Thymus (tissue), 11 donors: Measurements from ENCODE around the gene P4HTM. TPM values are rescaled to one million over a fixed set of nuclear protein-coding genes. Genes with fewer than 3 reads are reported as not detected.

ENCODE experiments used
- DNase-seq, 9 donors: peaks; one replicate each; pipeline ENCODE4 v3.0.0-alpha.2; 2013; ENCODE audit warnings: low spot score in 9 of 9, low read depth in 6 of 9, missing footprints in 1 of 9
- H3K27ac ChIP-seq, 2 donors: one replicate each; pipeline ENCODE4 v1.5.1; 2013; ENCODE audit warnings: control low read depth in 1 of 2, low read depth in 1 of 2, low read length in 1 of 2, mild to moderate bottlenecking in 1 of 2, moderate library complexity in 1 of 2
- H3K27me3 ChIP-seq, 2 donors: one replicate each; pipeline ENCODE4 v1.5.1; 2013; ENCODE audit warnings: low read length in 1 of 2; ENCODE audit not compliant: control insufficient read depth in 2 of 2, insufficient read depth in 1 of 2
- H3K36me3 ChIP-seq, 2 donors: one replicate each; pipeline ENCODE4 v1.5.1; 2013; ENCODE audit warnings: low read length in 1 of 2, mild to moderate bottlenecking in 1 of 2, moderate library complexity in 1 of 2; ENCODE audit not compliant: control insufficient read depth in 2 of 2, insufficient read depth in 2 of 2
- H3K4me1 ChIP-seq, 2 donors: one replicate each; pipeline ENCODE4 v1.5.1; 2013; ENCODE audit warnings: low read length in 2 of 2; ENCODE audit not compliant: control insufficient read depth in 2 of 2, insufficient read depth in 2 of 2
- H3K4me3 ChIP-seq, 2 donors: one replicate each; pipeline ENCODE4 v1.5.1; 2013; ENCODE audit warnings: low read length in 2 of 2, control low read depth in 1 of 2, mild to moderate bottlenecking in 1 of 2
- H3K9me3 ChIP-seq, 2 donors: one replicate each; pipeline ENCODE4 v1.5.1; 2013; ENCODE audit warnings: low read length in 1 of 2, mild to moderate bottlenecking in 1 of 2; ENCODE audit not compliant: control insufficient read depth in 2 of 2, insufficient read depth in 1 of 2
- WGBS: extraction: QIAGEN DNeasy Blood & Tissue Kit; methylation state at CpG from one replicate; pipeline ENCODE4 v1.1.7; 2013; 5-methylcytosine and 5-hydroxymethylcytosine counted together
- polyA plus RNA-seq: library from polyadenylated mRNA; stranded (reverse); fragments of 200-250 nt; gene quantifications from one replicate; pipeline ENCODE4 v1.2.3, GENCODE V29; 2013
- total RNA-seq: library from RNA; stranded (reverse); fragments of 120-200 nt; gene quantifications from one replicate; pipeline ENCODE4 v1.2.4, GENCODE V29; 2013
- donor health status: healthy.

P4HTM gene
- total and polyA plus RNA-seq, 2 donors = 15.9 to 27.1 TPM

DNA sequence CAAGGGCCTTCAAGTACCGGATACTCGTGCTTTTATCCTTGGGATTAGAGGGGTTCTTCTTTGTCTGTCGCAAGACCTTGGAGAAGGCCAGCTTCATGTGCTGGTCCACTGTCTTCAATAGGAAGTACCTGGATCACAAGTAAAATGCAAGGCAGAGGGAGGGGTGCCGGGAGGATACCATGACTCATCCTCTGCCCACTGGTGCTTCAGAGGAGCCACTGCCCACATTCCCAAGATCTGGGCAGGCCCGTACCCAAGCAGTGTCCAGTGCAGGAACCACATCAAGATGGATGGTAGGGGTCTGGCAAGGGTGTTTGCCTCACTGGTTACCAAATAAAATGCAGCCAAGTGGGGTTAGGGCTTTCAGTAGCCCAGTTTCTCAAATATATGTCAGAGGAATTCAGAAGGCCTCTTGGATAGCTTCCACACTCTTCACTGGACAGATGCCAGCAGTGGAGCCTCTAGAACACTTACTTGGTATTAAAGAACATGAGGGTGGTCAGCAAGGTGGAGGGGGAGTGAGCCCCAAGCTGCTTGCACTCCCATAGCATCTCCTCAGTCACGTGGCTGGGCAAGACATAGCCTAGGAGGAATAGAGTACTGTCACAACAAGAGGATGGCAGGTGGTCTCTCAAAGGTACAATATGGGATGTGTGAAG is 42.7 kb downstream of the P4HTM start:
- no peaks in the 10 kb centered on the region for H3K27me3 ChIP-seq
- 97% methylated on average over 6 of the region's 6 CpGs for WGBS
- H3K9me3 ChIP-seq = no peaks in the 10 kb centered on the region
- H3K36me3 ChIP-seq = peaks cover 42 to 76% of the 10 kb centered on the region in 2 donors
- no peak overlapping the region for H3K27ac ChIP-seq
- peaks cover 7 to 16% of the 10 kb centered on the region in 2 donors for H3K4me1 ChIP-seq
- DNase-seq = no peak
- H3K4me3 ChIP-seq = no peak overlapping the region

- Histone ChIP-seq H3K4me1 (peaks cover 0 to under 1% of the 10 kb centered on the region in 2 donors), H3K4me3 (no peak overlapping the region), H3K27ac (no peak overlapping the region), H3K36me3 (peaks cover 49 to 85% of the 10 kb centered on the region in 2 donors), H3K27me3 (no peaks in the 10 kb centered on the region), H3K9me3 (no peaks in the 10 kb centered on the region)
- WGBS = 98% methylated on average over 2 of the region's 2 CpGs
- DNase-seq = no peak
Observed at GRCh38 chr3:49034650-49035049, 44.6 kb downstream of the P4HTM start.

- H3K4me3 ChIP-seq = no peak overlapping the region
- no peaks in the 10 kb centered on the region for H3K27me3 ChIP-seq
- no peaks in the 10 kb centered on the region for H3K9me3 ChIP-seq
- 95% methylated on average over 3 of the region's 3 CpGs for WGBS
- no peak overlapping the region for H3K27ac ChIP-seq
- H3K36me3 ChIP-seq = peaks cover 52 to 85% of the 10 kb centered on the region in 2 donors
- H3K4me1 ChIP-seq = no peaks in the 10 kb centered on the region
- no peak for DNase-seq
Observed at GRCh38 chr3:49035281-49035680, 45.2 kb downstream of the P4HTM start.

GRCh38 chr3:49053543-49053942 is 63.5 kb downstream of the P4HTM start:
- H3K4me1 ChIP-seq = no peaks in the 10 kb centered on the region
- WGBS = 96% methylated on average over 1 of the region's 1 CpG
- H3K9me3 ChIP-seq = no peaks in the 10 kb centered on the region
- no peak overlapping the region for H3K27ac ChIP-seq
- peaks cover 56 to 70% of the 10 kb centered on the region in 2 donors for H3K36me3 ChIP-seq
- no peak for DNase-seq
- H3K27me3 ChIP-seq = no peaks in the 10 kb centered on the region
- H3K4me3 ChIP-seq = no peak overlapping the region

DNA sequence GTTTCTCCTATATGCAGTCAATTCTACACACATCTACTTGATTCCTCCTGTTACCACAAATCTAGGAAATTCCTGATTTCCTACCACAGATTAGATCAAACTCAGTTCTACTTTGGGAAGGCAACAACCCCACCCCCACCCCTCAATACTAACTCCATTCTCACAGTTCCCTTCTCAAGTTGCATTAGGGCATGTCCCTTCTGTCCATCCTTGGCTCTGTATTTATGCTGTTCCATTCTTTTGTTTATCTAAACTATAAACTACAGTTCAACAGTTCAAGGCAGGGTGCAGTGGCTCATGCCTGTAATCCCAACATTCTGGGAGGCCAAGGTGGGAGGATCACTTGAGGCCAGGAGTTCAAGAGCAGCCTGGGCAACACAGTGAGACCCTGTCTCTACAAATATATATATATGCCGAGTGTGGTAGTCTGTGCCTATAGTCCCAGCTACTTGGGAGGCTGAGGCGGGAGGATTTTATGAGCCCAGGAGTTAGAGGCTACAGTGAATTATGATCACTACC is 64.4 kb downstream of the P4HTM start:
- no peak for DNase-seq
- peaks cover 53 to 67% of the 10 kb centered on the region in 2 donors for H3K36me3 ChIP-seq
- no peaks in the 10 kb centered on the region for H3K9me3 ChIP-seq
- no peaks in the 10 kb centered on the region for H3K27me3 ChIP-seq
- no peak overlapping the region for H3K27ac ChIP-seq
- H3K4me3 ChIP-seq = no peak overlapping the region
- H3K4me1 ChIP-seq = no peaks in the 10 kb centered on the region
- WGBS = 97% methylated on average over 2 of the region's 2 CpGs

Other genes with a start within 250 kb of the P4HTM start
- gene PRKAR2A, start 142.4 kb upstream of the P4HTM start, total RNA-seq = 8.0 TPM
- 7.5 TPM for gene PRKAR2A, start 142.4 kb upstream of the P4HTM start, polyA plus RNA-seq
- gene SLC25A20, start 91.4 kb upstream of the P4HTM start, total RNA-seq = 26.3 TPM
- 32.3 TPM for gene SLC25A20, start 91.4 kb upstream of the P4HTM start, polyA plus RNA-seq
- gene ARIH2, start 71.4 kb upstream of the P4HTM start, total RNA-seq = 51.4 TPM
- gene ARIH2, start 71.4 kb upstream of the P4HTM start, polyA plus RNA-seq = 57.8 TPM
- gene WDR6, start 17.1 kb downstream of the P4HTM start, total RNA-seq = 53.9 TPM
- gene WDR6, start 17.1 kb downstream of the P4HTM start, polyA plus RNA-seq = 209 TPM
- 27.5 TPM for gene DALRD3, start 28.3 kb downstream of the P4HTM start, total RNA-seq
- 35.0 TPM for gene DALRD3, start 28.3 kb downstream of the P4HTM start, polyA plus RNA-seq
- gene NDUFAF3, start 31.9 kb downstream of the P4HTM start, total RNA-seq = 71.7 TPM
- 65.0 TPM for gene NDUFAF3, start 31.9 kb downstream of the P4HTM start, polyA plus RNA-seq
- gene IMPDH2, start 39.2 kb downstream of the P4HTM start, total RNA-seq = 208 TPM
- gene IMPDH2, start 39.2 kb downstream of the P4HTM start, polyA plus RNA-seq = 85.7 TPM
- gene QRICH1, start 103.8 kb downstream of the P4HTM start, total RNA-seq = 75.8 TPM
- gene QRICH1, start 103.8 kb downstream of the P4HTM start, polyA plus RNA-seq = 53.3 TPM
- 223 TPM for gene QARS1, start 114.5 kb downstream of the P4HTM start, total RNA-seq
- gene QARS1, start 114.5 kb downstream of the P4HTM start, polyA plus RNA-seq = 256 TPM
- gene USP19, start 130.6 kb downstream of the P4HTM start, total RNA-seq = 31.5 TPM
- gene USP19, start 130.6 kb downstream of the P4HTM start, polyA plus RNA-seq = 25.2 TPM
- gene LAMB2, start 142.8 kb downstream of the P4HTM start, total RNA-seq = 24.9 TPM
- 102 TPM for gene LAMB2, start 142.8 kb downstream of the P4HTM start, polyA plus RNA-seq
- 19.4 TPM for gene CCDC71, start 176.1 kb downstream of the P4HTM start, total RNA-seq
- gene CCDC71, start 176.1 kb downstream of the P4HTM start, polyA plus RNA-seq = 15.5 TPM
- 9.4 TPM for gene KLHDC8B, start 181.4 kb downstream of the P4HTM start, total RNA-seq
- gene KLHDC8B, start 181.4 kb downstream of the P4HTM start, polyA plus RNA-seq = 24.4 TPM